MM.1S (cell line): ENCODE measurements around the gene DISC1.

Experiments used
- DNase-seq: peaks from one replicate; pipeline ENCODE4 v3.0.0-alpha.2; 2015
- H2AFZ ChIP-seq: fragments of 300-600 bp; sonication (generic); 2 replicates; pipeline ENCODE4 v1.6.0; 2016; ENCODE audit warnings: antibody characterized with exemption, low read length
- H3F3A ChIP-seq: fragments of 300-600 bp; sonication (generic); 2 replicates; pipeline ENCODE4 v1.6.1; 2016; ENCODE audit warnings: mild to moderate bottlenecking, antibody characterized with exemption, low read length, moderate library complexity, mixed read lengths; ENCODE audit not compliant: insufficient read depth
- H3K27ac ChIP-seq: fragments of 300-600 bp; sonication (generic); 2 replicates; pipeline ENCODE4 v1.5.1; 2016; ENCODE audit warnings: mild to moderate bottlenecking, low read length
- H3K27me3 ChIP-seq: fragments of 300-600 bp; sonication (generic); replicated peaks from 2 replicates; pipeline ENCODE4 v1.6.0; 2016; ENCODE audit warnings: low read length; ENCODE audit not compliant: insufficient read depth
- H3K36me3 ChIP-seq: fragments of 300-600 bp; sonication (generic); replicated peaks from 2 replicates; pipeline ENCODE4 v1.6.1; 2016; ENCODE audit warnings: mild to moderate bottlenecking, low read length, mixed read lengths; ENCODE audit not compliant: insufficient read depth
- H3K4me1 ChIP-seq: fragments of 300-600 bp; sonication (generic); 2 replicates; pipeline ENCODE4 v1.6.1; 2016; ENCODE audit warnings: low read length, mixed read lengths
- H3K4me2 ChIP-seq: fragments of 300-600 bp; sonication (generic); 2 replicates; pipeline ENCODE4 v1.6.0; 2016; ENCODE audit warnings: low read depth, low read length
- H3K4me3 ChIP-seq: fragments of 300-600 bp; sonication (generic); 2 replicates; pipeline ENCODE4 v1.5.1; 2016; ENCODE audit warnings: low read length, mixed read lengths
- H3K79me2 ChIP-seq: fragments of 300-600 bp; sonication (generic); 2 replicates; pipeline ENCODE4 v1.6.1; 2016; ENCODE audit warnings: mixed run types, low read length, mixed read lengths
- H3K9ac ChIP-seq: fragments of 300-600 bp; sonication (generic); 2 replicates; pipeline ENCODE4 v1.6.1; 2016; ENCODE audit warnings: low read length, mixed read lengths
- H3K9me2 ChIP-seq: fragments of 300-600 bp; sonication (generic); replicated peaks from 2 replicates; pipeline ENCODE4 v1.6.1; 2016; ENCODE audit warnings: mild to moderate bottlenecking, low read length, mixed read lengths; ENCODE audit not compliant: insufficient read depth
- H3K9me3 ChIP-seq: fragments of 300-600 bp; sonication (generic); replicated peaks from 2 replicates; pipeline ENCODE4 v1.6.1; 2016; ENCODE audit warnings: mild to moderate bottlenecking, low read length, mixed read lengths; ENCODE audit not compliant: insufficient read depth
- H4K20me1 ChIP-seq: fragments of 300-600 bp; sonication (generic); 2 replicates; pipeline ENCODE4 v1.6.1; 2016; ENCODE audit warnings: mild to moderate bottlenecking, low read length, moderate library complexity, mixed read lengths; ENCODE audit not compliant: insufficient read depth
- EZH2 ChIP-seq: fragments of 300-600 bp; sonication (generic); optimal IDR thresholded peaks from 2 replicates; pipeline ENCODE3; 2017; ENCODE audit warnings: low read depth, mild to moderate bottlenecking, antibody characterized with exemption, low read length, mixed read lengths
- EZH2phosphoT487 ChIP-seq: fragments of 300-600 bp; sonication (generic); IDR thresholded peaks from 2 replicates; pipeline ENCODE4 v1.6.1; 2018; ENCODE audit warnings: antibody characterized with exemption, low read length
- TF ChIP-seq, protein P1 (sequence below): fragments of 300-600 bp; sonication (generic); IDR thresholded peaks from 2 replicates; pipeline ENCODE4 v1.5.1; 2016; ENCODE audit warnings: antibody characterized with exemption, low read length, mixed read lengths

The DISC1 gene

GRCh38 chr1:231610388-231610787, 16.2 kb upstream of the DISC1 start:
- peak; percentile 4 for DNase-seq

DNA sequence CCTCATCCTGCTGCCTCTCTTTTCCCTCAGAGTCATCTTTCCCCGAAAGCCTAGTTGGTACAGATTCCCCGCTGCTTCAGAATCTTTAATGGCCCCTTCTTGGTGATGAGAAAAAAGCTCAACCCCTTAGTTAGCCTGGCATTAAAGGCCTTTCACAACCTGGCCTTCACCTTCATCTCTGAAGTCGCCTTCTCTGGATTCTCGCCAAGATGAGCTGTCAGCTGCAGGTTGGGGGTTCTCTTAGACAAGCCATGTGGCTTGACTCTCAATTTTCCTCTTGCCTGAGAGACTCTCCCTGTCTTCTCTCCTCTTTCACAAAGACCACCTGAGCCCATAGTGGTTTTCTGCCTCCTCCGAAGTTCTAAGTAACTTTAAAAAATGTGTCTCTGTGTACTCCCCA, 15.5 kb upstream of the DISC1 start:
- Histone ChIP-seq H3K79me2 (peaks cover 15% of the 10 kb centered on the region), H3K9me2 (no peaks in the 10 kb centered on the region), H3K27ac (peak overlapping the region; percentile 83; the same call in 1 of the 2 replicates), H3K27me3 (no peaks in the 10 kb centered on the region), H3K9ac (peak overlapping the region; percentile 50), H4K20me1 (no peaks in the 10 kb centered on the region), H3K9me3 (no peaks in the 10 kb centered on the region), H3K4me3 (peak overlapping the region; percentile 49), H3K36me3 (no peaks in the 10 kb centered on the region), H3K4me2 (peak overlapping the region; percentile 81), H3K4me1 (peaks cover 39% of the 10 kb centered on the region), H2AFZ (peak overlapping the region; percentile 78), H3F3A (peaks cover 33% of the 10 kb centered on the region)
- TF ChIP-seq EZH2phosphoT487 (no peak), EZH2 (no peak)
- TF ChIP-seq, protein P1, sequence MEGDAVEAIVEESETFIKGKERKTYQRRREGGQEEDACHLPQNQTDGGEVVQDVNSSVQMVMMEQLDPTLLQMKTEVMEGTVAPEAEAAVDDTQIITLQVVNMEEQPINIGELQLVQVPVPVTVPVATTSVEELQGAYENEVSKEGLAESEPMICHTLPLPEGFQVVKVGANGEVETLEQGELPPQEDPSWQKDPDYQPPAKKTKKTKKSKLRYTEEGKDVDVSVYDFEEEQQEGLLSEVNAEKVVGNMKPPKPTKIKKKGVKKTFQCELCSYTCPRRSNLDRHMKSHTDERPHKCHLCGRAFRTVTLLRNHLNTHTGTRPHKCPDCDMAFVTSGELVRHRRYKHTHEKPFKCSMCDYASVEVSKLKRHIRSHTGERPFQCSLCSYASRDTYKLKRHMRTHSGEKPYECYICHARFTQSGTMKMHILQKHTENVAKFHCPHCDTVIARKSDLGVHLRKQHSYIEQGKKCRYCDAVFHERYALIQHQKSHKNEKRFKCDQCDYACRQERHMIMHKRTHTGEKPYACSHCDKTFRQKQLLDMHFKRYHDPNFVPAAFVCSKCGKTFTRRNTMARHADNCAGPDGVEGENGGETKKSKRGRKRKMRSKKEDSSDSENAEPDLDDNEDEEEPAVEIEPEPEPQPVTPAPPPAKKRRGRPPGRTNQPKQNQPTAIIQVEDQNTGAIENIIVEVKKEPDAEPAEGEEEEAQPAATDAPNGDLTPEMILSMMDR = no peak
- peak; percentile 28 for DNase-seq

More at GRCh38 chr1:231610388-231610787, 16.2 kb upstream of the DISC1 start:
- Histone ChIP-seq H3K4me3 (no peak overlapping the region), H3K9me3 (no peaks in the 10 kb centered on the region), H3K27ac (no peak overlapping the region), H3K36me3 (no peaks in the 10 kb centered on the region), H3K9me2 (no peaks in the 10 kb centered on the region), H3K4me1 (peaks cover 44% of the 10 kb centered on the region), H3K79me2 (peaks cover 15% of the 10 kb centered on the region), H4K20me1 (no peaks in the 10 kb centered on the region), H3F3A (peaks cover 33% of the 10 kb centered on the region), H3K9ac (no peak overlapping the region), H3K4me2 (peak overlapping the region; percentile 81), H3K27me3 (no peaks in the 10 kb centered on the region), H2AFZ (0 out of 2 replicates have a peak overlapping the region, but pooled peaks have one; percentile 78)
- TF ChIP-seq EZH2 = no peak
- TF ChIP-seq EZH2phosphoT487 = no peak
- TF ChIP-seq, protein P1 = no peak

GRCh38 chr1:231611851-231612250, 14.7 kb upstream of the DISC1 start:
- no peaks in the 10 kb centered on the region for H4K20me1 ChIP-seq
- H3K4me2 ChIP-seq = peak overlapping the region; percentile 81
- H3K9ac ChIP-seq = peak overlapping the region; percentile 50
- H3K4me3 ChIP-seq = peak overlapping the region; percentile 49
- peaks cover 33% of the 10 kb centered on the region for H3F3A ChIP-seq
- H3K9me2 ChIP-seq = no peaks in the 10 kb centered on the region
- TF ChIP-seq EZH2phosphoT487 = no peak
- TF ChIP-seq EZH2 = no peak
- TF ChIP-seq, protein P1 = no peak
- H3K9me3 ChIP-seq = no peaks in the 10 kb centered on the region
- H2AFZ ChIP-seq = peak overlapping the region; percentile 78
- no peaks in the 10 kb centered on the region for H3K36me3 ChIP-seq
- no peaks in the 10 kb centered on the region for H3K27me3 ChIP-seq
- peak overlapping the region; percentile 83 for H3K27ac ChIP-seq
- H3K79me2 ChIP-seq = peaks cover 15% of the 10 kb centered on the region
- H3K4me1 ChIP-seq = peaks cover 39% of the 10 kb centered on the region
- DNase-seq = peak; percentile 71
